Raji (cell line): ENCODE results near the gene CLCA2.

Experiments used
- POLR2A ChIP-seq: IDR thresholded peaks from 2 replicates; pipeline ENCODE4 v1.6.1; 2011; ENCODE audit warnings: low read depth, low read length, control low read depth; ENCODE audit not compliant: insufficient read depth

CLCA2 gene

GRCh38 chr1:86410879-86411278, 13.1 kb upstream of the CLCA2 start:
- no peak for TF ChIP-seq POLR2A

GRCh38 chr1:86416343-86416742, 7.6 kb upstream of the CLCA2 start:
- no peak for TF ChIP-seq POLR2A

GRCh38 chr1:86419277-86419903, 4.6 kb upstream of the CLCA2 start:
- no peak for TF ChIP-seq POLR2A

DNA sequence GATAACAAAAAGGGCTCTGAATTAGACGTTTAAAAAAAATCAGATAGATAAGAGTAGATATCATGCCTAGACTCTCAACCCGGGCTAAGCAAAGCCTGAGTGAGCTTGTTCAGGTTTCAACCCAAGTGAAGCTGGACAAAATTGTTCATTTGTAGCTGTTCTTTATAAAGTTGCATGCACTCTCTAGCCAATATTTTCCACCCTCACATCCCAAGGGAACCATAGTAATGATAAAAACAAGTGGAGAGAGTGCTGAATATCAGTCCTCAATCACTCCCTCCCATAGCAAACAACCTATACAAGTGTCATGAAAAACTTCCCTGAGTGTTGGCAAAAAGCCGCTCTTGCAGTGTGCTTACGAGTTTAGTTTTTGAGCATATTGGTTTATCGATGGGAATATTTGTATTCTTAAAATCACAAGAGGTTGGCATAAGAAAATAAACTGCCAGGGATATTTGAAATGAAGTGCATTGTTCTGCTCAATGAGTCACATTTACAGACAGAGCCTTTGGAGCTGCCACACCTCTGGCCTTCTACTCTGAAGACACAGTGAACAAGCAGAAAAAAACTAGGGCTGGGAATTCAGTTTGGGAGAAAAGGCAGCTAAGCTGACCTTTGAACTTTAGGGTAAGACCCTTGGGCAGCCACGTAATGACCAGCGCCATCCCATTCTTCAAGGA, 2.2 kb upstream of the CLCA2 start:
- no peak for TF ChIP-seq POLR2A

- no peak for TF ChIP-seq POLR2A
Measured at GRCh38 chr1:86423473-86423872, 498 bp upstream of the CLCA2 start.

DNA sequence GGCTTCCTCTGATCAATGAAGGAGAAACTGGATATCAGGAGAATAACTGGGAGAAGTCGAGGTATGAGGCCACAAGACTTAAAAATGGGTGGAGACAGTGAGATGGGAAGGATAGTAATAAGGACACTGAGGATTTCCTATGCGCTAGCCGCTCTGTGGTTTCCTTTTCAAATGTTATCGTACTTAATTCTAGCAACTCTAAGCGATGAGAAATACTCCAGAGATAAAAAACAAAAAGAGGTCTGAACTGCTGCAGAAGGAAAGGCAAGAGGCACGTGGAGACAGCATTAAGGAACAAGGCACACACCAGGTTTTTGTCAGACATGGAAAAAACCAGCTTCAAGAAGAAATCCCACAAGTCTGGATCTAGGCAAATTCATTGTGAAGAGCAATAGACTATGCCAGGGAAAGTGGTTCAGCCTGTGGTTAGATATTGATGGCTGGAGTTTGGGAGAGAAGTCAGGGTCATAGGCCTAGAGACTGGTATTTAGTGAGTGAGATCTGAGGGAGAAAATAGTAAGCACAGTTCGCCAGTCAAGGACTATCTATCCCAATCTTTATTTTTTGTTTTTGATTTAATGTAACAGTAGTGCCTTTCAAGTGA, 5.3 kb downstream of the CLCA2 start:
- no peak for TF ChIP-seq POLR2A

- TF ChIP-seq POLR2A = no peak
Measured at GRCh38 chr1:86429835-86430234, 5.9 kb downstream of the CLCA2 start.

GRCh38 chr1:86430376-86430775, 6.4 kb downstream of the CLCA2 start:
- no peak for TF ChIP-seq POLR2A

- TF ChIP-seq POLR2A = no peak
Measured at GRCh38 chr1:86434059-86434458, 10.1 kb downstream of the CLCA2 start.

GRCh38 chr1:86435327-86435726, 11.4 kb downstream of the CLCA2 start:
- no peak for TF ChIP-seq POLR2A

GRCh38 chr1:86436041-86436440, 12.1 kb downstream of the CLCA2 start:
- TF ChIP-seq POLR2A = no peak

DNA sequence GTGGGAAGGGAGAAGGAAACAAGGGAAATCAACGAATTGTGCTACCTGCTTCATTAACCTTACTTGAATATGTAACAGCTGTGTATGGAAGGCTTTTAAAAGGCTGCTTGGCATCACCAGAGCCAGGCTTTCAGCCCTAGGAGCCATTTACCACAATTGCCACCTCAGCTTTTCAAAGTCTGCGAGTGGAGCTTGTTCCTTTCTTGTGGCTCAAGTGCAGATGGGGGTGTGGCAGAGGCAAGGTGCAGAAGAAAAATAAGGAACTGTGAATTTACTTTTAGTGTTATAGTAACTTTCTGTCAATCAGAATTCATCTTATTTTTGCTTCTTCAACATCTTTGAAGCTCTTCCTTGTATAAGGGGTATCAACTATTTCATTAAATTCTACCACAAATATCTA, 17.6 kb downstream of the CLCA2 start:
- no peak for TF ChIP-seq POLR2A

GRCh38 chr1:86441997-86442396, 18.0 kb downstream of the CLCA2 start:
- TF ChIP-seq POLR2A = no peak

DNA sequence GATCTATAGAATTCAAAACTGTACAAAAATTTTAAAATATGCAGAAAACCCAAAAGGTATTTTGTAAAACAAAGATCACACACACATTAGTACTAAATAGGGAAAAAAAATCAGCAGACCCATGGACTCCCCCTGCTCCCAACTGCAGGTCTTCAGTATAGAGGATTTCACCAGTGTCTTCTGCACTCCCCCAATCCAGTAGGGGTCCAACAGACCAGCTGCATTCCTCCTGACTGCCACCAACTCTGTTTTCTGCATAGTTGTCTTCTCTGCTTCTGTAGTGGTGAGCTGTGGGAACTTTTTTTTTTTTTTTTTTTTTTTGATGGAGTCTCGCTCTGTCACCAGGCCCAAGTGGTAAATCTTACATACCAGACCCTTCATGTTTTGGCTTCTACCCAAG, 21.9 kb downstream of the CLCA2 start:
- TF ChIP-seq POLR2A = no peak

GRCh38 chr1:86447198-86447790, 23.3 kb downstream of the CLCA2 start:
- no peak for TF ChIP-seq POLR2A

- TF ChIP-seq POLR2A = no peak
Measured at GRCh38 chr1:86448670-86449069, 24.7 kb downstream of the CLCA2 start.

GRCh38 chr1:86449103-86449502, 25.1 kb downstream of the CLCA2 start:
- no peak for TF ChIP-seq POLR2A

- no peak for TF ChIP-seq POLR2A
Measured at GRCh38 chr1:86450847-86451246, 26.9 kb downstream of the CLCA2 start.
